ENCODE results near the gene COG5. TPM values are rescaled to one million over a fixed set of nuclear protein-coding genes. Genes with fewer than 3 reads are reported as not detected.

The COG5 gene
- total and polyA plus RNA-seq, 2 donors from 2014 or later, result 8.6 to 45.7 TPM

- H3K9me3 ChIP-seq (ENCODE audit: control insufficient read depth in 2 of 3, insufficient read depth in 1 of 3, low read length in 3 of 3), result no peaks in the 10 kb centered on the region
- FAIRE-seq (peak; percentile 17), DNase-seq (no peak)
- no peak overlapping the region for H3K4me3 ChIP-seq (ENCODE audit: low read length in 3 of 3)
- H3K9ac ChIP-seq (ENCODE audit: low read length in 3 of 3), result no peak overlapping the region
- peaks cover 0 to 15% (median 0%) of the 10 kb centered on the region in 3 donors for H3K4me1 ChIP-seq (ENCODE audit: control insufficient read depth in 2 of 3, insufficient read depth in 2 of 3, low read depth in 1 of 3, low read length in 3 of 3)
- intact Hi-C loops (cut with DNase I), result no loop called here
- no peaks in the 10 kb centered on the region for H3K27me3 ChIP-seq (ENCODE audit: control insufficient read depth, insufficient read depth, low read length)
- TF ChIP-seq CTCF (IDR thresholded peaks at IDR 0.05; ENCODE audit: borderline replicate concordance, extremely low read depth, insufficient read depth), result no peak
- H3K27ac ChIP-seq (ENCODE audit: low read depth in 2 of 2, low read length in 2 of 2), result no peak overlapping the region
- H3K36me3 ChIP-seq (ENCODE audit: control insufficient read depth in 2 of 3, insufficient read depth in 3 of 3, low read length in 3 of 3), result no peaks in the 10 kb centered on the region
Observed at GRCh38 chr7:107172276-107173032, 391.3 kb downstream of the COG5 start.

- Histone ChIP-seq H3K27ac (ENCODE audit: low read depth in 2 of 2, low read length in 2 of 2) (no peak overlapping the region), H3K9ac (ENCODE audit: low read length in 3 of 3) (no peak overlapping the region), H3K4me1 (ENCODE audit: control insufficient read depth in 2 of 3, insufficient read depth in 2 of 3, low read depth in 1 of 3, low read length in 3 of 3) (peaks cover 0 to 15% (median 0%) of the 10 kb centered on the region in 3 donors), H3K27me3 (ENCODE audit: control insufficient read depth, insufficient read depth, low read length) (no peaks in the 10 kb centered on the region), H3K9me3 (ENCODE audit: control insufficient read depth in 2 of 3, insufficient read depth in 1 of 3, low read length in 3 of 3) (no peaks in the 10 kb centered on the region), H3K36me3 (ENCODE audit: control insufficient read depth in 2 of 3, insufficient read depth in 3 of 3, low read length in 3 of 3) (no peaks in the 10 kb centered on the region), H3K4me3 (ENCODE audit: low read length in 3 of 3) (no peak overlapping the region)
- no peak for TF ChIP-seq CTCF (IDR thresholded peaks at IDR 0.05; ENCODE audit: borderline replicate concordance, extremely low read depth, insufficient read depth)
- intact Hi-C loops (cut with DNase I), result no loop called here
- FAIRE-seq (no peak), DNase-seq (peak in 1 of 5 donors; percentile 52)
Observed at GRCh38 chr7:107171496-107171895, 392.2 kb downstream of the COG5 start.

DNA sequence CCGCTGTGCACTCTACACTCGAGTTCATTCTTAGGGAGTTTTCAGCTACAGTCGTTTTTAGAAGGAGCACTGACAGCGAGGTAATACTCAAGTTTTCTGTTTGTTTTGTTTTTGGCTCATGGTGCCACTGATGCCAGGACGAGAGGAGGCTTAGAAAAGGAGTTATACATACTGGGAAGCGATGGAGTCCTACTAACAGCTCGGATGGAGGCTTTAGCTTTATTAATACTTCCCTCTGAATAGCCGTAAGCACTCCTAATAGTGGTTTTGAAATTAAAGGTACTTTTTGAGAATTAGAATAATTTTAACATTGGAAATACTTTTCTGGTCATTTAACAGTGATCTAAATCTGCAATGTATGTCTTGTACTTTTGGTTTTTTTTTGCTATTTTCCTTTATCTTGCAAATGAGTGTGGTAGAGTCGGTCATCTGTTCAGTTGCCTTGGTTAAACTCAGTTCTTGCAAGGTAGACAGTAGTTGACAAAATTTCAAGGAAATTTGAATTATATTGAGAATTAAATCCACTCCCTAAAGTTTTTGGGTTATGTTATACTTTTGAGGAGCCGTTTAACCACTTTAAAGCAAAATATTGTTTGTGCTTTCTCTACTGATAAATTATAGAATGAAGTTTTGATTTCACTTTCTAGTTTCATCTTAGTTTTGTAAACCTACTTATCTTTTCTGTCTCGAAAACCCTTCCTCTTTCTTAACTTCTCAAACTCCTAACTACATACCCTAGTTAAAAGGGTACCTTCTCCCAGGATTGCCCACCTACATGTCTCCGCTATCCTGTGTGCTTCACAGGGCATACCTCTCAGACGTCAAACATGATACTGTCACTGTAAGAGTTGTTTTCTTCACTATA lies 393.4 kb downstream of the COG5 start:
- H3K9me3 ChIP-seq (ENCODE audit: control insufficient read depth in 2 of 3, insufficient read depth in 1 of 3, low read length in 3 of 3), result no peaks in the 10 kb centered on the region
- intact Hi-C loops (cut with DNase I), result no loop called here
- H3K4me3 ChIP-seq (ENCODE audit: low read length in 3 of 3), result peak overlapping the region; percentile 53 to 90 (median 83)
- H3K9ac ChIP-seq (ENCODE audit: low read length in 3 of 3), result peak overlapping the region; percentile 20 to 82 (median 53)
- peaks cover 0 to 15% (median 0%) of the 10 kb centered on the region in 3 donors for H3K4me1 ChIP-seq (ENCODE audit: control insufficient read depth in 2 of 3, insufficient read depth in 2 of 3, low read depth in 1 of 3, low read length in 3 of 3)
- no peaks in the 10 kb centered on the region for H3K36me3 ChIP-seq (ENCODE audit: control insufficient read depth in 2 of 3, insufficient read depth in 3 of 3, low read length in 3 of 3)
- no peak for DNase-seq
- FAIRE-seq, result no peak
- H3K27ac ChIP-seq (ENCODE audit: low read depth in 2 of 2, low read length in 2 of 2), result peak overlapping the region; percentile 96 to 99
- H3K27me3 ChIP-seq (ENCODE audit: control insufficient read depth, insufficient read depth, low read length), result no peaks in the 10 kb centered on the region
- TF ChIP-seq CTCF (IDR thresholded peaks at IDR 0.05; ENCODE audit: borderline replicate concordance, extremely low read depth, insufficient read depth), result no peak

All from kidney (tissue), 14 donors.